Activated T-cell treated with anti-CD3 and anti-CD28 coated beads for 4 hours (primary cell): ENCODE data around the gene FXYD7.

Experiments used
- DNase-seq: peaks from one replicate; pipeline ENCODE4 v3.0.0-alpha.2; 2020

The FXYD7 gene

GRCh38 chr19:35112995-35113688 is 29.9 kb upstream of the FXYD7 start:
- no peak for DNase-seq

- DNase-seq = peak; percentile 58
These were observed 28.5 kb upstream of the FXYD7 start for GRCh38 chr19:35114353-35115176.

GRCh38 chr19:35115177-35115951 is 27.7 kb upstream of the FXYD7 start, which contains the start of gene FXYD3:
Gene FXYD3, plus strand, starts transcription at chr19:35115823. Its CDS starts 3,554 bp downstream, at chr19:35119377.
- no peak for DNase-seq

- DNase-seq = no peak
These were observed 26.8 kb upstream of the FXYD7 start for GRCh38 chr19:35116072-35116801.

- no peak for DNase-seq
These were observed 25.9 kb upstream of the FXYD7 start for GRCh38 chr19:35117116-35117515.

- no peak for DNase-seq
These were observed 25.3 kb upstream of the FXYD7 start for GRCh38 chr19:35117799-35118198.

- DNase-seq = no peak
These were observed 24.6 kb upstream of the FXYD7 start for GRCh38 chr19:35118268-35119020.

GRCh38 chr19:35119091-35119490 is 24.0 kb upstream of the FXYD7 start:
- no peak for DNase-seq

GRCh38 chr19:35119578-35120155 is 23.4 kb upstream of the FXYD7 start:
- DNase-seq = no peak

- DNase-seq = no peak
These were observed 22.6 kb upstream of the FXYD7 start for GRCh38 chr19:35120492-35120891.

GRCh38 chr19:35120898-35121297 is 22.2 kb upstream of the FXYD7 start:
- no peak for DNase-seq

GRCh38 chr19:35122687-35123551 is 20.1 kb upstream of the FXYD7 start:
- no peak for DNase-seq

GRCh38 chr19:35123573-35123972 is 19.5 kb upstream of the FXYD7 start:
- no peak for DNase-seq

GRCh38 chr19:35124098-35125060 is 18.7 kb upstream of the FXYD7 start:
- DNase-seq = peak; percentile 76

GRCh38 chr19:35125270-35125717 is 17.8 kb upstream of the FXYD7 start:
- no peak for DNase-seq

- DNase-seq = no peak
These were observed 17.1 kb upstream of the FXYD7 start for GRCh38 chr19:35125749-35126623.

- no peak for DNase-seq
These were observed 16.5 kb upstream of the FXYD7 start for GRCh38 chr19:35126624-35126959.

- no peak for DNase-seq
These were observed 15.2 kb upstream of the FXYD7 start for GRCh38 chr19:35127871-35128270.
